ENCODE data around the gene OSBPL5.

The OSBPL5 gene, protein sequence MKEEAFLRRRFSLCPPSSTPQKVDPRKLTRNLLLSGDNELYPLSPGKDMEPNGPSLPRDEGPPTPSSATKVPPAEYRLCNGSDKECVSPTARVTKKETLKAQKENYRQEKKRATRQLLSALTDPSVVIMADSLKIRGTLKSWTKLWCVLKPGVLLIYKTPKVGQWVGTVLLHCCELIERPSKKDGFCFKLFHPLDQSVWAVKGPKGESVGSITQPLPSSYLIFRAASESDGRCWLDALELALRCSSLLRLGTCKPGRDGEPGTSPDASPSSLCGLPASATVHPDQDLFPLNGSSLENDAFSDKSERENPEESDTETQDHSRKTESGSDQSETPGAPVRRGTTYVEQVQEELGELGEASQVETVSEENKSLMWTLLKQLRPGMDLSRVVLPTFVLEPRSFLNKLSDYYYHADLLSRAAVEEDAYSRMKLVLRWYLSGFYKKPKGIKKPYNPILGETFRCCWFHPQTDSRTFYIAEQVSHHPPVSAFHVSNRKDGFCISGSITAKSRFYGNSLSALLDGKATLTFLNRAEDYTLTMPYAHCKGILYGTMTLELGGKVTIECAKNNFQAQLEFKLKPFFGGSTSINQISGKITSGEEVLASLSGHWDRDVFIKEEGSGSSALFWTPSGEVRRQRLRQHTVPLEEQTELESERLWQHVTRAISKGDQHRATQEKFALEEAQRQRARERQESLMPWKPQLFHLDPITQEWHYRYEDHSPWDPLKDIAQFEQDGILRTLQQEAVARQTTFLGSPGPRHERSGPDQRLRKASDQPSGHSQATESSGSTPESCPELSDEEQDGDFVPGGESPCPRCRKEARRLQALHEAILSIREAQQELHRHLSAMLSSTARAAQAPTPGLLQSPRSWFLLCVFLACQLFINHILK

DNA sequence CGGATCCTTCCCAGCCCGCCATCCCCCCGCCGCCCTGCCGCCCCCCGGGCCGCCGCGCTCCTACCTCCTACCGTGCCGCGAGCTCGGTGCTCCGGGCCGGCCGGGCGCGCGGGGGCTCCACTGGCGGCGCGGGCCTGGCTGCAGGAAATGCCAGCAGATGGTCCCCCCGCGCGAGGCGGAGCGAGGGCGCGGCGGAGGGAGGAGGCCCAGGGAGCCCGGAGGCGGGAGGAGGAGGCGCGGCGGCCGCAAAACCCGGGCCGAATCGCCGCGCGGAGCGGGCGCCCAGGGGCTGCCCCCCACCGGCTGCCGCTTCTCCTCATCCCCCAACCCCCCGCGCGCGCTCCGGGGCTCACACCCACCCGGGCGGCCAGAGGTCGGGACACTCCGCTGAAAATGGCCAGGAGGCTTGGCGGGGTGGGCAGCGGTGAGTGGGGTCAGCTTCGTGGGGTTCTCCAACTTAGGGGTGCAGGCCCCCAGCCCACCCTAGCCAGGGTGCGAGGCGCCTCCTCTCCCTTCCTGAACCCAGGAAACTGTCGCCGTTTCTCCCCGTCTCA lies at the start of gene OSBPL5:
TSS of gene OSBPL5 (minus strand) at position 159 of the 554 bp plus-strand sequence. CDS start 36,162 bp downstream, outside the sequence.
- DNase-seq (ENCODE audit: low read depth): peak; percentile 35

DNA sequence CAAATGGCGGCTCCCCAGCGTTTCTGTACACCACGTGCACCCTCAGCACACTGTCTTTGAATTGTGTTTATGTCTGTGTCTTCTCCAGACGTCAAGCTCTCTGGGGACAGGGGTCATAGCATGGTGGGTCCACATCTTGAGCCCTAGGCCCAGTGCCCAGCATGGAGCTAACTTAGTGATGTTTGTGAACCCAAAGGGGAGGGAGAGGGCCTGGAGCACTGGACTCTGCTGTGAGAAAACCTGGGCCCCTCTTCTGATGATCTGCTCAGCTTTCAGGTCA lies 49.2 kb upstream of the OSBPL5 start:
- no peak for DNase-seq (ENCODE audit: low read depth)

DNA sequence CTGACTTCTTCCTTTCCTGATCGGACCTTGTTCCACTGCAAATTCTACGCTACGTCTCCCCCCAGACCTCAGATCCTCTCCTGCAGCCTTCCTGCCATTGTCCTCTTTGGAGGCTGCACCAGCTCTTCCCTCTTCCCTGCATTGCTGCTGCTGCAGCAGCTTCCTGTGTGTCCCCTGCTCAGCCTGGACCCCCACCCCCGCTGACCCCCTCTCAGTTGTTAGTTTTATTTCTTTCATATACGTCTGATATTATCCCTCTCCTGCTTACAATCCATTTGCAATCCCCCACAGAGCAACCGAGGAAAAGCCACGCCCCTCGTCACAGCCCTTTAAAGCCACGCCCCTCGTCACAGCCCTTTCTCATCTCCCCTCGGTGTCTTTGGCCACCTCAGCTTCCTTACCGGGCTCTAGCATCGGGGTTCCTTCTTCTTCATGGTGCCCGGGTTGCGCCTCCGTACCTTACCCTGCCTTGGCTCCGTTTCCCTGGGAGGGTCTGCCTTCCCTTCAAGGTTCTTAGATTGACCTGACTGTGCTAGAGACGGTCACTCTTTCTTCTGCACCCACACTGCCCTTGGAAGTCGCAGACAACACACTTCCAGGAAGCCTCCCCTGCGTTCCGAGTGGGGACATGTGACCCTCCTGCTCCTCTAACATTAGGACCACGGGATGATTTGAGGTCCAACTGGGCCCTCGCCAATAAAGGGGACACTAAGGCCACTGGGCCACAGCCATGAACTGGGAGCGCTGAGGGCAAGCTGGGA lies 48.7 kb upstream of the OSBPL5 start:
- no peak for DNase-seq (ENCODE audit: low read depth)

DNA sequence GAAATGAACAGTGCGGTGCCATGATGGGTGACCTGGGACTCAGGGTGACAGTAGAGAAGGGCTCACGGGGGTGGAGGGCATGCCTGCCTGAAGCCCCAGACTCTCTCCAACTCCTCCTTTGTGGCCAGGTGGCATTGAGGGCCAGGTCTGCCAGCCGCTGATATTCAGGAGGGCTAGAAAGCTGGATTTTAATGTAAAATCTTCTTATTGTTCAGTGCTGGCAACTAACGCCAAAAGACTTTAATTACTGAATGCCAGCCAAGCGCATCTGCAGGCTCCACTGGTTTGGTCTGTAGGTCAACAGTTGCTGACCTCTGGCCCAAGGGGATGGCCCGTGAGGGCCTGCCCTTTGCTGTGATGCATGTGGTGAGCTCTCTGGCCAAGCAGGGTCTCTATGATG lies 43.2 kb upstream of the OSBPL5 start:
- DNase-seq (ENCODE audit: low read depth): no peak

DNA sequence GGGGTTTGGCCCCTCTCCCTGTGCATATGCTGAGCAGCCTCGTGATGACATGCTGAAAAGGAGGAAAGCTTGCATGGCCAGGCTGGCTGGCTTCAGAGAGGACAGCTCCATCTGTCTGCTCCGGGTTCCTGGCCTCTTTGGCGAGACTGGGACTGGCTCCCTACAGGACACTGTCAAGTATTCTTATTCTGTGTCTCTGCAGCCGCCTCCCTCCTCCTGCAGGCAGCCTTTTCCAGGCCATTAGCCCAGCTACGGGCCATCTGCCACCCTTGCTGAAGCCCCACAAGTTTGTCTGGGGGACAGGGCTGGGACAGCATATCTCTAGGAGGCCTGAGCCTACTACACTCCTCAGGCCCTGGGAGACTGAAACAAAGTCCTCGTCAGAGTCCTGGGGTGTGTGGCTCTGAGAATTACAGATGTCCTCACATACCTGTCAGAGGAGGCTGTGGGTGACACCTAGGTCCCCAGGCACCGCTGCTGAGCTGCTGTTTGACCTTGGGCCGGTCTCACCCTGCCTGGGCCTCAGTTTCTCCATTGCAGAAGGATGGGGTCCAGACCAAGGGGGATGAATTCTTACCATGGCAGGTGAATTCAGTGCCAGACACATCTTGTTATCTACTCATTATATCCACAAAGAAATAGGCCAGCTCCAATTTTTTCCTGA lies 42.5 kb upstream of the OSBPL5 start:
- DNase-seq (ENCODE audit: low read depth): no peak

DNA sequence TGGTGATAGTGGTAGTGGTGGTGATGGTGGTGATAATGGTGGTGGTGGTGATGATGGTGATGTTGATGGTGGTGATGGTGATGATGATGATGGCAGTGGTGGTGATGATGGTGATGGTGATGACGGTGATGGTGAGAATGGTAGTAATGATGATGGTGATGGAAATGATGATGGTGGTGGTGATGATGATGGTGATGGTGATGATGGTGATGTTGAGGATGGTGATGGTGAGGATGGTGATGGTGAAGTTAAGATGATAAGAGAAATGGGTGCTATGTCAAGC lies 41.8 kb upstream of the OSBPL5 start:
- DNase-seq (ENCODE audit: low read depth): no peak

DNA sequence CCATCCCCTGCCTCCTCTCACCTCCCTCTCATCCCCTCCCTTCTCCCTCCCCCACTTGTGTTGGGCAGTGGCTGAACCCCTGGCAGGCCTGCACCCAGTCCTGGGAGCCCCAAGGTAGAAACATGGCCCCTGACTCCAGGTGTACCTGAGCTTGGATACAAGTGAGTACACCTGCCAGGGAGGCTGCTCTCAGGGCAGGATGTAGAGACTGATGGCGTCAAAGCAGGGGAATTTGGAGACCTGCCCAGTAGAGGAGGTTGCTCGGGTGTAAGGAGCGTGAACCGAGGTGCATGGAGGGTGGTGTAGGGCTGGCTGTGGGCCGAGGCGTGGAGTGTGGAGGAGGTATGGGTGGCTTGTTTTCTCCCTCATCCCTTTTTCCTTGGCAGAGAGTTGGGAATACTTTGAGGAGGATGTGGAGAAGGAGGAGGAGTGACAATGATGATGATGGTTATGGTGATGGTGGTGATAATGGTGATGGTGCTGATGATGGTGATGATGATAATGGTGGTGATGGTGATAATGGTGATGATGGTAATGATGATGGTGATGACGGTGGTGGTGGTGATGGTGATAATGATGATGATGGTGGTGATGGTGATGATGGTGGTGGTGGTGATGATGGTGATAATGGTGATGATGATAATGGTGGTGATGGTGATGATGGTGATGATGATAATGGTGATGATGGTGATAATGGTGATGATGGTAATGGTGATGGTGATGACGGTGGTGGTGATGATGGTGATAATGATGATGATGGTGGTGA lies 41.2 kb upstream of the OSBPL5 start:
- DNase-seq (ENCODE audit: low read depth): no peak

DNA sequence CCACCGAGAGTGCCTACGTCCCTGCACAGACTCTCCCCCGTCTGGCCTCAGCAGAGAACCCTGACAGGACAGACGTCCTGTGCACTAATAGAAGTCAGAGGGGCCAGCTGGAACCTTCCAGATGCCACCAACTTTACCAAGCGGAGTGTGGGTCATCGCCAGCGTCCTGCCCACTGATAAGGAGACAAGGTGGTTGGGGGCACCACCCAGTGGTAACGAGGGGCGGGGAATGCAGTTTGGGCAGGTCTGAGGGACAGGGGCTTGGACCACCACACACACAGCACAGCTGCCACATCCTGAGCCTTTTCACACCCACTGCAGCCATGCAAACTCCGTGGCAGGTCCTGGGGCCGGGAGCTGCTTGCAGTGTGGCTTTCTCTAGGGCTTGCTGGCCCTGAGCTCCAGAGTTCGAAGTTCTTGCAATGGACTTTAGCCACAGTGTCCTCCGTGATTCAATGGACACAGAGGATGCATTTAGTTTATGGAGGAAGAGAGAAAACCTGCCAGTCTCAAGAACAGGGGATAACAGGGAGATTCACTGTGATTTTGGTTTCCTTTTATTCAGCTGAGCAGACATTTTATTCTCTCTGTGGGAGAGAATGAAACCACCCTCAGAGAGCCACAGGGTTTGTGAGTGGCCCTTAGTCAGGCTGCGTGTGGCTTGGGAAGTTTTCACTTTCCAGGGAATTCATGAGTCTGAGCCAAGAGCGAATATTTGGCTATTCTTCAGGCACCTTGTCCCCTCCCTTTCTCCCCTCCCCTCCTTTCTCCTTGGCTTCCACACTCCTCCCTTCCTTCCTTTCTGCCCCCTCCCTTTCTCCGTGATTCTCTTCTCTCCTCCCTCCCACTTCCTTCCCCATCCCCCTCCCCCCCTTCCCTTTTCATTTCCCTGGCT lies 40.4 kb upstream of the OSBPL5 start:
- no peak for DNase-seq (ENCODE audit: low read depth)

DNA sequence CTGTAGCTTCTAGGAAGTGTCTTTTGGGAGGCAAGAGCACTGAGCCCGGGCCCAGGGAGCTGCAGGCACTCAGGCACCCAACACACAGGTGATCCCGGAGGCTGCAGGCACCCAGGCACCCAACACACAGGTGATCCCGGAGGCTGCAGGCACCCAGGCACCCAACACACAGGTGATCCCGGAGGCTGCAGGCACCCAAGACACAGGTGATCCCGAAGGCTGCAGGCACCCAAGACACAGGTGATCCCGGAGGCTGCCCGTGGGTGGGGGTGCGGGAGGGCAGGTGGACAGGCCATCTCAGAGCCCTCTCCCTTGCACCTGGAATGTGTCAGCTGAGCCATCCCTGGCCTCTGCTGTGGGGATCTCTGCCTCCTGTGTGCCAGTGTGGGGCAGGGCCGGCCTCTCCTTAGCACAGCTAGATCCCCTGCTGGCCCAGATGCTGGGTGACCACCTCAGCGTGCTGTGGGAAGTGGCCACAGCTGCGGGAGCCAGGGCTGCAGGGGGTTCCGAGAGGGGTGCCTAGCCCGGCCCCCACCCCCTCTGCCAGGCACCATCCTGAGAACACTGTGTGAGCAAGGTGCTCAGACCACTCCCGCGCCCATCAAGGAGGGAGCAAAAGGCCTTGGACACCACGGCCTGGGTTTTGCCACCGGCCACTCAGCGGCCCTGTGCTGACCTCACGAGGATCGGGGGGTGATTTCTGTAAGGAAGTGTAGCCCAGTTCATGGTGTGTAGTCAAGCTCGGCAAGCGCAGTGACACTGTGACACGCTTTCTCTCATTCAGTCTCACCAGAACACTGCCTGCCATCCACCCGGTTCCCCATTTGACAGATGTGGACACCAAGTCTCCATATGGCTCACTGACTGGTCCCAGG lies 39.3 kb upstream of the OSBPL5 start:
- DNase-seq (ENCODE audit: low read depth): no peak

DNA sequence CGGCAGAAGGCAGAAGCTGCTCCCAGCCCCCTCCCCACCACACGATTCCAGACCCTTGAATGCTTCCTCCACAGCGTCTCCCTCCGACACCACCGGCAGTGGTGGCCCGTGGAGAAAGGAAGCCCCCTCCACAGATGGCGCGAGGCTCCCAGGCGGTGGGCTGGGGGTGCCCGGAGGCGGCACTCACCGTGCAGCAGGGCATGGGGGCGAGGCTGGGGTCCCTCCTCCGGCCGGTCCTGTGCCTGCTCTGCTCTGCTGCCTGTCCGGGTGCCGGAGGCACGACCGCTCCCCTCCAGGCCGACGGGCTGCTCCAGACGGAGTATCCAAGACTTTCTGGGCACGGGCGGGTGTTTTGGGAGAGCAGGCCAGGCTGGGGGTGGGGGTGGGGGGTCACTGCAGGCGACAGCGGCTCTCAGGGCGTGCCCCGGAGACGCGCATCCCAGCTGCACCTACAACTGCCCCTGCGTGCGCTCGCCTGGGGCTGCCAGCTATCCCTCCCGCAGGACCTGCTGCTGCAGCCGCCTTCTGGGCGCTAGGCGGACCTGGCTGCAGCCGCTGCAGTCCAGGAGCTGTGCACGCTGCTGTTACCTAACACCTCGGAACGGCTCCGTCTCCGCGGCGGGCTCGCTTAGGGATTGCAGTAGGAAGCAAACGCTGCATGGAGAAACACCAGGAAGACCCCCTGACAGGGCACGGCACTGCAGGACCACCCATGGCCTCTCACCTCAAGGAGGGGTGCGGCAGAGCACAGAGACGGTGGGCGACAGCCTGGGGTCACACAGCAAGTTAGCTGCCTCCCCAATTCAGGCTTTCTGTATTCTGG lies 38.3 kb upstream of the OSBPL5 start:
- DNase-seq (ENCODE audit: low read depth): no peak

DNA sequence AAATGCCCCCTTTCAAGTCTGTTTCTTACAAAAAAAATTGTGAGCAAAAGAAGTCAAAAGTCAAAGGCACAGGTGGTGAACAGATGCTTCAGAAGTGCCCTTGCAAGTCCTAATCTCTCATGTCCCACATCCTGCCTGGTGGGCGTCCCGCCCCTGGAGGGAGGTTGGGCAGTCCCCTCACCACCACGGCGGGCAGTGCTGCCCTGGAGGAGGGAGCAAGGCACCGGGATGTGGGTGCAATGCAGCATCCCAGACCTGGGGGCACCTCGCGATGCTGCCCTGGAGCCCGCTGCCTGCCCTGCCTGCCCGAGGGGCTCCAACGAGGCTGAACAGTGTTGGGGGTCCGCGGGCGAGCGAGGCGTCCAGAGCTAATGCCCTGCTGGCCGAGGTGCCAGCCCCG lies 37.6 kb upstream of the OSBPL5 start:
- DNase-seq (ENCODE audit: low read depth): no peak

DNA sequence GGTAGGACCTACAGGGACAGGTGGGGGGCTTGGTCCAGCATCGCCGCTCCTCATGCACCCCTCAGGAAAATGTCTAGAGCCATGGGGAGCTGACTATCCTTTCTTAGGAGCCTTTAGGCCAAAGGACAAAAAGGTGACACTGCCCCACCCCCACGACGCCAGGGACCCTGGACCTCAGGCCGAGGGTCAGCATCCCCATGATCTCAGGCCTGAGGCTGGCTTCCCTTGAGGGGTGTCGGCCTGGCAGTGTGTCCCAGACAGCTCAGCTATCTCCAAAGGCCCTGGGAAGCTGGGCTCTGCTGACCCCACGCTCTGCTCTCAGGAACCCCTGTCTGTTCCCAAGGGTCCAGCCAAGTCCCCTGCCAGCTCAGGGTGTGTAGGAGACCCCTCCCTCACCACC lies 37.2 kb upstream of the OSBPL5 start:
- no peak for DNase-seq (ENCODE audit: low read depth)

DNA sequence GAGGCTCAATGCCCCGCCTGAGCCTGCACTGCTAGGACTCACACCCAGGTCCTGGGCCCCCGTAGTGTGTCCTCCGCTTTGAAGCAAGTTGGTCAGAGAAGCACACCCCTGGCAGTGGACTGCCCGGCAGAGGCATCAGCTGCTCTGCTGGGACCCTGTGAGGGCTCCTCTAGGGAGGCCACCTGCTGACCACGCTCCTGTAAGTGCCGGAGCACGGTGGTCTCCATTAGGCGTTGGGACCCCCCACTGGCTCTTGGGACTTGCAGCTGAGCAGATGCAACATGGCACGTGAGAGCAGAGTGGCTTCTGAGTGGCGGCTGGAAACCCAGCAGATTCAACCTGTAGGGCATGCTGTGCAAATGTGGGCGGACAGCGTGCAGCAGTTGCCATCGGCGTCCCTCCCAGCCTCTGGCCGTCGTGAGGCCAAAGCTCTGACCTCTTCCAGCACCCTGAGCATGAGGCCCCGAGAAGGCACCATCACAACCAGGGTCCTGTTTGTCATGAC lies 36.6 kb upstream of the OSBPL5 start:
- DNase-seq (ENCODE audit: low read depth): no peak

DNA sequence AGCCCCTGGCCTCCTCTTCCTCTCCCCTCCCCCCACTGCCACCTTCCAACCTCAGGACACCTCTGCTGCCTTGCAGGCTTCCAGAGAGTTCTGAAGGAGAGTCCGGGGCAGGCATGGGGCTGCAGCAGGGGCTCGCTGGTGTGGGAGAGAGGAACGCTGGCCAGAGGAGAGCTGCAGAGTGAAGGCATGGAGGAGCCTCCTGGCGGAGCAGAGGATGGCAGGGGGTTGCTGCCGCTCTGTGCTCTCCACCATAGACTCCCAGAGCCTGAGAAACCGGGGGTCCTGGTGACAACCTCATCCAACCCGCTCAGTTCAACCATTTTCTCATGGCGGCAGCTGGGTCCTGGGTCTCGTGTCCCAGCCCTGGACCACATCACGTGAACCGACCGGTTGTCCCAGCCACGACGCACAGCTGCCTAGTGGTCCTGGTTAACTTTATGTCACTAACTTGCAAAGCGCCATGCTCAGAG lies 36.0 kb upstream of the OSBPL5 start:
- DNase-seq (ENCODE audit: low read depth): no peak

DNA sequence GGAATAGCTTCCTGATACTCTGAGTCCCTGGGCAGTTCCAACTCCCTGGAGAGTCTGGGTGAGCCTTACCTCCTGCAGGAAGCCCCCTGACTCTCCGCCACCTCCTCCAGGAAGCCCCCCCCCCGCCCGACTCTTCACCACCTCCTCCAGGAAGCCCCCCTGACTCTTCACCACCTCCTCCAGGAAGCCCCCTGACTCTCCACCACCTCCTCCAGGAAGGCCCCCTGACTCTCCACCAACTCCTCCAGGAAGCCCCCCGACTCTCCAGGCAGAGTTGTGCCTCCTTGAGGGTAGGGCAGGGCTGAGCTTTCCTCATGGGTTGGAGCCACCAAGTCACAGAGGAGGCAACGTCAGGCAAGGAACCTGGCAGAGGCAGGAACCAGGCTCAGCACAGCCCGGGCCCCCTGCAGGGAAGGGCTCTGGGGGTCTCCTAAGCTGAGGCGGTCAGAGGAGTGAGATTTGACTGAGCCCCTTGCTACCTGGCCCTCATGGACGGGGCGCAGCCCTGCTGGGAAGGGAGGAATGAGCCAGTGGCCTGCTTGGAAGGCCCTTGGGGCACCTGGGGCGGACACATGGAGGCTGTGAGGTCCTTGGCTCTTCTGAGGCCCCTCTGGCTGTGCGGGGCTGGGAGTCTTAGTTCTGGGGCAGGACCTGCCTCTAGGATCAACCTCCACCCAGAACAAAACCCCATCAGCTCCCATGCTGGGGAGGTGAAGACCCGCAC lies 35.4 kb upstream of the OSBPL5 start:
- DNase-seq (ENCODE audit: low read depth): no peak

DNA sequence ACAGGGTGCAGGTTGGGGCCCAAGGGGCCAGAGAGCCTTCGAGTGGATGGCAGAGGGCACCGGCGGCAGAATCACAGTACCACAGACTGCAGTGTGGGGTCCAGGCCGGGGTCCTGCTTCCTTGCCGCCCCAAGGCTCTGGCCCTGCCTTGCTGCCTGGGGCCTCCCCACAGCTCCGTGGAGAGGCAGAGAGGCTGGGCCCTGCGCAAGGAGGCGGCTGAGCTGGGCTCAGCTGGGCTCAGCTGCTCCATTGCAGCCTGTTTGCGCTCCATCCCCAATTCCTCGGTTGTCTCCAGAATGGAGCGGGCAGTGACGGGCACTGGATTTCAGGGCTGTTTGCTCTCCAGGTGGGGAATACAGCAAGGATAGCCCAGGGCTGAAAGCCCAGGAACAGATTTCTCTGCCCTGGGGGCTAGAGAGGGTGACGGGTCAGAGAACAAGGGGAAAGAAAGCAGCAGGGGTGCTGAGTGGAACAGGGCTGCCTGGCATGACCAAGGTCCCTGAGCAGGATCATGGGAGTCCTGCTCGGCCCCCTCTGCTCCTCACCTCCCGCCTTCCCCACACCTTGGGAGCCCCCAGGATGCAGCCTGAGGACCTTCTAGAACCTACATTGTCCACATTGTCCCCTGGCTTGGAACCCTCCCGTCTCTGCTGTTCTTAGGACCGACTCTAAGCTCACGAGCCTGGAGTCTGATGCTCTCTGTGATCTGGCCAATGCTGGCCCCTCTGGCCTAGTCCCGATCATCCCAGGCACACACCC lies 34.6 kb upstream of the OSBPL5 start:
- no peak for DNase-seq (ENCODE audit: low read depth)

DNA sequence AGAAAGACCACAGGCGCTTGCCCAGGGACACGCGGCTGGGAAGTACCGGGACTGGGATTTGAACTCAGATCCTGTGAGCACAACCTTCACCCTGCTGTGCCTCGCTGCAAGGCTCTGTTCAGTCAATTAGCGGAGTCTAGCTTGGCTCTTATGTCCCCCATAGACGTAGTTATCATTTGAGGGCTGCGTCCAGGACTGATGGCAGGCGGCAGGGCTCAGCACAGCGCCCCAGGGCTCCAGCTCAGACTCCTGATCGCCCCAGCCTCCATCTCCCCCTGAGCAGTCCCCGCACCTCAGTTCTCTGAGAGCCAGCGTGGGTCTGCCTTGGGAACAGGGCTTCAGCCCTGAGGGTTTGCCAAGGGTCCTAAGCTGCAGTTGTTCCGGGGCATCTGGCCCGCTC lies 33.7 kb upstream of the OSBPL5 start:
- no peak for DNase-seq (ENCODE audit: low read depth)

Data from GM04504 (cell line).